AML-193 (cell line): Measurements from ENCODE around the gene HOXC12.

Experiments
- DNase-seq, 2 experiments: peaks; one replicate each; lab custom pipeline; 2025; lab: John Stamatoyannopoulos, UW

The HOXC12 gene

GRCh38 chr12:53956251-53956887, 1.7 kb downstream of the HOXC12 start:
- DNase-seq: peak; percentile 58 to 61

DNA sequence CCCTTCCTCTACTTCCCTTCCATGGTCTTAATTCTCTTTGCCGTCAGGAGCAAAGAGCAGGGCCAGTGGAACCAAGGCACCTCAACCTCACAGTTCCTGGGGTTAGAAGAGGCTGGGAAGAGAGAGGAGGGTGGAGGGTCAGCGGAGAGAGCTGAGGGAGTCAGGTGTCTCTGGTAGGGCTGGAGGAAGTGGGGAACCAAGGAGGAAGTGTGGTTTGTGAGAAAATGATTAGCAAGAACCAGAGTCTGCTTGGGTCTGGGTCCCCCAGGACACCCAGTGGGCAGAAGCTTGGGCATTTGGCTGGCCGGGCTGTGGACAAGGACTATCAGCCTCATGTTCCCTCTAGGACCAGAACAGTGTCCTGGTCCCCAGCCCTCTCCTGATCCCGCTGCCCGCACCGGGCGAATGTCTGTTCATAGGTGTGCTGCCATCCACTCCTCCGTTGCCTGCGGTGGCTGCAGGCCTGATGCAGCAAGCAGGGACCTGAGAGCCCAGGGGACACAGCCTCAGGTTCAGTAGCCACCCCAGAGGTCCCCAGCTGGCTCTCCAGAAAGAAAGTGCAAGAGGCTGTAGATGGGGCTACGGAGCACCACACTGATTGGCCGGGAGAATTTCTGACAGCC, 2.3 kb downstream of the HOXC12 start:
- peak; percentile 41 to 49 for DNase-seq

GRCh38 chr12:53958128-53958527, 3.4 kb downstream of the HOXC12 start:
- no peak for DNase-seq

DNA sequence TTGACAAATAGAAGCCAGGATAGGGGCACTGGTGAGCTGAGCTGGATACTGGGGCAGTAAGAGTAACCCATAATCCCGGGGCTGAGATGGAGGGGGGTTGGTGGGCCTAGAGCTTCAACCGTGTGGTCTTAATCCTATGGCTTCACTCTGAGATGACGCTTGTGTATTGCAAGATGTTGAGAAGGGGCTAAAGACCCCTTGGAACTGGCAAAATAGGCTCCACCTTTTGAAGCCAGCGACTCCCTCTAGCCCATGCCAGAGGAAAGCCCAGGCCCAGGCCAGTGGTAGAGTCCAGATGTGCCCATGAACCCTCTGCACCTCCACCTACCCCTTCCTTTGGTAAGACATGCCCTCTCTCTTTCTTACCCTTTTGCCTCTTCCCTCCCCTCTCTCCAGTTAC, 4.6 kb downstream of the HOXC12 start:
- DNase-seq: no peak

DNA sequence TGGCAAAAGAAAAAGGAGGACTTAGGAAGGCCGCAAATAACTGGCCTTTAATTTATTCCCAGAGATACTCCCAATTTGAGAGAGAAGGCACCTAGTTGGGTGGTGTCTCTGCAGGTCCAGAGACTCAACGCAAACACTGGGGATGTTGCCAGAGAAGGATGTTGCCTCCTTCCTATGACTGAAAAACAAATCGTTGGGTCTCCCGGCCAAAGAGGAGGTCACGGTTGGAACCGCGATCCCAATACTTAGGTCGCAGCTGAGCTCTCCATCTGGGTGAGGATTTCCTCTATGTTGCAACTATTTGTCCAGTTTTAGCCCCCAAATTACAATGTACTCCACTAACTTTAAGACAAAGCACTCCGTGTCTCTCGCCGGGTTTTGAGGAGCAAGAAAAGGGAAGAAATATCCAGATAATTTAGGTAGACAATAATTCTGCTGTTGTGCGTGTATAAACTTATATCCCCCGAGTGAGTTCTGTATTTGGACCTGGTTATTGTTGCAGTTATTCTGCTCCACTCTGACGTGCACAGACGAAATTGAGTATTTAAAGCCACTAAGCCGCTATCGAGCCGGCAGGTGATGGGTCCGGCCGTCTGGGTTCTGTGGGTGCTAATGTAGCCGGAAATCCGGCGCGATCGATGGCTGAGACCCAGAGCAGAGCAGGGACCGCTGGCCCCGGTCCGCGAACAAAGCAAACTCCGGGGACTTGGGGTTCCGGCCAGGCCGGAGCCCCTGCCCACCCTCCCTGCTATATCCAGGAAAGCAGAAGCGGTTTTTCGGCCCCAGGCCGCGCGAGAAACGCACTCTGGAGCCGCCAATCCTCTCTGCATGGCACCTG, 5.7 kb downstream of the HOXC12 start:
- no peak for DNase-seq

- DNase-seq: no peak
Observed at GRCh38 chr12:53961025-53961761, 6.5 kb downstream of the HOXC12 start.

DNA sequence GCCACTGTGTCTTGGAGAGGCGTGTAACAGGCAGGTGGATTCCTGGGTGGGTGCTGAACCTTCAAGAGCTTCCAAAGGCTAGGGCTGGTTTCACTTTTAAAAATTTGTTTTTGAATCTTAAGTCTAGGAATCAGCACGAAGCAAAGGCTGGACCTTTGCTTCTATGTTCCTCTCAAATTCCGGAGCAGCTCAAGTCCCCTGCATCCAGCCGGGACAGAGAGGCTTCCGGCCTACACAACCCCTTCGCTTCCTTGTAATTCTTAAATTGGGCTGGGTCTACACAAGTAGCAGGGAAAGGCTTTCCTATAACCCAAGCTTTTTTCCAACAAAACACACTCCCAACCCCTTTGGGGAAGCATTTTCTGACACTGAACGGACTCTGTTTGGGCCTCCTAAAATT, 8.3 kb downstream of the HOXC12 start:
- DNase-seq: no peak

DNA sequence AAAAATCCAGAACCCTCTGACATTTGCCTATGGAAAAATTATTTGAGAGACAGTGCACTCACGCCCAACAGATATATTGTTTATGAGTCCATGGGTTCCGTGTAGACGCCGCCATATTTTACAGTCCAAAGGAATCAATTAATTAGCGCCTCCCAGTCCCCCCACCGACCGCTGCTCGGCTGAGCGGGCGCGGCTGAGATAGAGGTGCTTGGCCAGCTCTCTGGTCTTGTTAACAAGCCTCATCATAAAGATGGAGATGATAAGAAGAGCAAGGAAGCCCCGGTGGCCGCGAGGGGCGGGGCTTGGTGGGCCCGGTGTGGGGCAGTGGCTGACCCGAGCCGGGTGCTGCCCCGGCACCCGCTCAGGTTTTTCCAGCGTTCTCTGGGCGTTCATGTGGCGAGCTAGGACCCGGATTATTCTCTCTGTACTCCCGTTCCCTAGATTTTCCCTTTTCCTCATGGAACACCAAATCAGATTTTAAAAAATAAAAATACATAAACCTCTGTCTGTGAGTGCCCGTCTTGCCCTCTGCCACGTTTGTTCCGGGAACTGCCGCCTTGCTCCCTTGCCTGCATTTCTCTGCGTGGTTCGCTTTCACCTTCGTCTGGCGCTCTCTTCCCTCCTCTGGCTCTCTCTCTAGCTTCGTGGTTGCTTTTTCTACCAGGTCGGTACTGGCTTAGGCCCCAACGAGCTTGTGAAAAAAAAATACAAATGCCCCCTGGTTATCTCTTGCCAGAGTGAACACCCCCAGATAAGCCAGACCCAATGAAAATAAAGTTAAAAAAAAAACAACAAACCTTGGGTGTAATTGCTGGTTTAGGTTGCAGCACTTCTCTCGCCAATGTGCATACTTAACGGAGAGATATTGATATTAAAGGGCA, 9.0 kb downstream of the HOXC12 start:
- DNase-seq: no peak

DNA sequence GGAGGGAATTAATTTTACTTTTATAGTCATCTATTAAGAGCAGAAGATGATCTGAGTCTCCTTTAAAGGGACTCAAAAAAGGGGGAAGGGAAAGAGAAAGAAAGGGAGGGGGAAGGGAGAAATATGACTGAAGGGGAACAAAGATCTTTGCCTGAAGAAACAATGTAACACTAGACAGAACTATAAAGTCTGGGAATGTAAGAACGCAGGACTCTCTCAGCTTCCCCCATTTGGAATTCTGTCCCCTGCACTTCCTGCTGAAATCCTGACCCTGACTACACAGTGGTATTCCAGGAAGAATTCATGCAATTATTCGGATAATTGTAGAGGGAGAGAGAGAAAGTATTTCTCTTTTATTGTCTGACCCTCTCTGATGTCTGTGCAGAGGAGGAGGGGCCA, 9.6 kb downstream of the HOXC12 start:
- DNase-seq: no peak

- no peak for DNase-seq
Observed at GRCh38 chr12:53965281-53966084, 10.8 kb downstream of the HOXC12 start.

DNA sequence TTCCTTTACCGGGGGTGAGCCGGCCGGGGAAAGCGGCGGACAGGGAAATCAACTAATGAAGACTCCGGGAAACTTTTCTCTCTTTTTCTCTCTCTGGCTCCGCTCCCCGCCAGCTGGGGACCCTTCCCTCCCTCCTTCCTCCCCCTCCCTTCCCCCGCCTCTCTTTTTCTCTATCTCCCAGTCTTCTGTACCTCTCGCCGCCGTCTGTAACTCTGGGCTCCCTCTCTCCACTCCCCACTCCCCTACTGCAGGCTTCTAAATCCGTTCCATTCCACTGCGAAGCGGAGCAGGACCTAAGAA, 11.3 kb downstream of the HOXC12 start:
- DNase-seq: no peak

- DNase-seq: no peak
Observed at GRCh38 chr12:53966385-53967133, 11.9 kb downstream of the HOXC12 start.

DNA sequence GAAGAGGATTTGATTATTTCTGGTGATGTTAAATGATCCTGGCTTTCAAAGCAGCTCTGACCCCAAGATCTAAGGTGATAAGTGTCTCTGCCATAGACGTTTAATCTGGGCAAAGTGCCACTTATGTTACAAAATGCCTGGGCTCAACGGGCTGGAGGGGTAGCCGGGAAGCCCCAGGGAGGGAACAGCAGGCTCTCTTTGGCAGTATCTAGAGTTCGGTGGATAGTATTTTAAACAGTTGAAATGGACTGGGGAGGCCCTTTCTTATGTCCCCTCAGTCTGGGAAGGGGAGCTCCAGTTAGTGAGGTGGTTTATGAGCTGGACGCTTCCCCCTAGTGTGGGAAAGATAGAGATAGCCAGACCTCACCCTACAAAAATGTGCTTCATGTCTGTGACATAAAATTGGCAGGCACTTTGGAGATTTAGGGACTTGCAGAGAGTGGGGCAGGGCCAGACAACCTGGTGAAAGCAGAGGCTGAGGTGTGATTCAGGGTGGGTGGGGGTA, 12.8 kb downstream of the HOXC12 start:
- peak in 1 of 2 experiments; percentile 7 for DNase-seq

GRCh38 chr12:53968214-53969127, 13.8 kb downstream of the HOXC12 start:
- DNase-seq: no peak

- no peak for DNase-seq
Observed at GRCh38 chr12:53969588-53970259, 15.0 kb downstream of the HOXC12 start.

- no peak for DNase-seq
Observed at GRCh38 chr12:53970451-53970850, 15.7 kb downstream of the HOXC12 start.

DNA sequence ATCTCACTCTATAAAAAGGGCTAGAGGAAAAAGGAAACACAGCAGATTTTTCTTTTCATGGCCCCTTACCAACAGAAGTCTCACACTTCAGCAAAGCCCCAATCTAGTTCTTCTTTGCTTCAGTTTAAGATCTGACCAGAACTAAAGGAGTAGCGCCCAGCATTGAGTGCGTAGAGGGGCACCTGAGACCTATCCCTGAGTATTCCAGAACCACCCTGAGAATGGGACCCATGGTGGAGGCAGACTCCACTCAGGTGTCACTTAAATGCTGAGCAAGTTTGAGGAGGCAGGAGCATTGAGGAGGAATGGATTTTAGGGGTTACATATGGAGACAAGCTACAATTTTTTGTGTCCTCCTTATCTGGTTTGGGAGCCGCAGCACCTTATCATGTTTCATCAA, 16.4 kb downstream of the HOXC12 start:
- DNase-seq: no peak

DNA sequence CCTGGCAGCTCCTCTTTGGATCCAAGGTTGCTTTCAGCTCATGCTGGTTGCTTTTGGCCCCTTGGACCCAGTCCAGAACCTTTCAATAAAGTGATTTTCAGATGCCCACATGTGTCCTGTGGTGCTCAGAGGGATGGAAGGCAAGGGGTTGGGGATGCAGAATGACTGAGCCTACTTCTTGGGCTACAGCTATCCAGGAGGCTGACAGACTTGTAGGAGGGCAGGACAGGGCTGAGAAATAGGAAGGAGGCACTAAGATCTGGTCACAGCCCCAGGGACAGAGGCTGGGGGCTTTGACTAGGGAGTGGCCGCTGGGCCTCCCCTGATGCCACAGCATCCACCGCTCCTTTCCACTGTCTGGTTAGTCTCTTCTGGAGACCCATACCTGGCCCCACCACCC, 17.0 kb downstream of the HOXC12 start:
- DNase-seq: no peak
